Left ventricle myocardium inferior (tissue), 1 donor: ENCODE data around the gene USF3. TPM values are rescaled to one million over a fixed set of nuclear protein-coding genes. Genes with fewer than 3 reads are reported as not detected.

Experiments
- DNase-seq: peaks from one replicate; pipeline ENCODE4 v3.0.0-alpha.2; 2020
- H3K27ac ChIP-seq: fragments of 200-600 bp; replicated peaks from 2 replicates; pipeline ENCODE4 v1.8.0; 2021
- H3K27me3 ChIP-seq: fragments of 200-600 bp; 2 replicates; pipeline ENCODE4 v1.8.0; 2021; ENCODE audit warnings: low read depth
- H3K36me3 ChIP-seq: fragments of 200-600 bp; 2 replicates; pipeline ENCODE4 v1.8.0; 2021
- H3K4me1 ChIP-seq: fragments of 200-600 bp; 2 replicates; pipeline ENCODE4 v1.8.0; 2021
- H3K4me3 ChIP-seq: fragments of 200-600 bp; 2 replicates; pipeline ENCODE4 v1.8.0; 2021; ENCODE audit warnings: mild to moderate bottlenecking, moderate library complexity
- H3K9me3 ChIP-seq: fragments of 200-600 bp; replicated peaks from 2 replicates; pipeline ENCODE4 v1.8.0; 2021
- CTCF ChIP-seq: fragments of 200-600 bp; IDR thresholded peaks from 2 replicates; pipeline ENCODE4 v1.8.0; 2021; ENCODE audit warnings: antibody characterized with exemption, mild to moderate bottlenecking, borderline replicate concordance
- intact Hi-C: fragments of 100-400 bp; cut with micrococcal nuclease; formaldehyde crosslinking; loops from one replicate; pipeline ENCODE4 v1.11.0; 2022
- total RNA-seq: library from RNA; stranded (reverse); fragmentation: NEBNext Ultra II Directional; extraction: Animal tissue kit (Norgen Biotek cat#: 25700); gene quantifications from one replicate; pipeline ENCODE4 v1.2.1, GENCODE V29; 2021
- donor health status: DM: no; HTN: yes; CAD: no; lungs with severe emphysema.

The USF3 gene
- total RNA-seq, 1 donor from 2014 or later: 13.4 TPM

GRCh38 chr3:113607219-113607596, 89.2 kb downstream of the USF3 start:
- no peaks in the 10 kb centered on the region for H3K27me3 ChIP-seq
- no peaks in the 10 kb centered on the region for H3K9me3 ChIP-seq
- no peak for TF ChIP-seq CTCF
- DNase-seq: no peak
- no peak overlapping the region for H3K4me3 ChIP-seq
- H3K36me3 ChIP-seq: no peaks in the 10 kb centered on the region
- H3K4me1 ChIP-seq: no peaks in the 10 kb centered on the region
- H3K27ac ChIP-seq: no peak overlapping the region
- intact Hi-C loops: no loop called here

- Histone ChIP-seq H3K4me3 (no peak overlapping the region), H3K9me3 (no peaks in the 10 kb centered on the region), H3K27me3 (no peaks in the 10 kb centered on the region), H3K27ac (no peak overlapping the region), H3K36me3 (no peaks in the 10 kb centered on the region), H3K4me1 (no peaks in the 10 kb centered on the region)
- intact Hi-C loops: no loop called here
- DNase-seq: no peak
- TF ChIP-seq CTCF: no peak
These were observed 89.8 kb downstream of the USF3 start for GRCh38 chr3:113606539-113607218.

GRCh38 chr3:113602836-113603235, 93.6 kb downstream of the USF3 start:
- intact Hi-C loops: no loop called here
- no peak for TF ChIP-seq CTCF
- H3K27me3 ChIP-seq: no peaks in the 10 kb centered on the region
- H3K27ac ChIP-seq: no peak overlapping the region
- no peak overlapping the region for H3K4me3 ChIP-seq
- no peaks in the 10 kb centered on the region for H3K36me3 ChIP-seq
- H3K4me1 ChIP-seq: no peaks in the 10 kb centered on the region
- DNase-seq: no peak
- no peaks in the 10 kb centered on the region for H3K9me3 ChIP-seq

- no peaks in the 10 kb centered on the region for H3K9me3 ChIP-seq
- DNase-seq: no peak
- intact Hi-C loops: no loop called here
- H3K4me1 ChIP-seq: no peaks in the 10 kb centered on the region
- H3K27ac ChIP-seq: no peak overlapping the region
- TF ChIP-seq CTCF: no peak
- no peaks in the 10 kb centered on the region for H3K27me3 ChIP-seq
- H3K4me3 ChIP-seq: no peak overlapping the region
- no peaks in the 10 kb centered on the region for H3K36me3 ChIP-seq
These were observed 94.2 kb downstream of the USF3 start for GRCh38 chr3:113602256-113602655.

- no peak for DNase-seq
- Histone ChIP-seq H3K4me1 (no peaks in the 10 kb centered on the region), H3K4me3 (no peak overlapping the region), H3K9me3 (no peaks in the 10 kb centered on the region), H3K27me3 (no peaks in the 10 kb centered on the region), H3K36me3 (no peaks in the 10 kb centered on the region), H3K27ac (no peak overlapping the region)
- intact Hi-C loops: no loop called here
- TF ChIP-seq CTCF: no peak
These were observed 95.2 kb downstream of the USF3 start for GRCh38 chr3:113601240-113601639.
